HepG2 (cell line): ENCODE results near the gene IQCN. TPM values are rescaled to one million over a fixed set of nuclear protein-coding genes. Genes with fewer than 3 reads are reported as not detected.

ENCODE experiments used
- HMG20A ChIP-seq: IDR thresholded peaks from 2 replicates; pipeline ENCODE4 v1.6.1; 2016; ENCODE audit warnings: borderline replicate concordance
- MBD4 ChIP-seq: IDR thresholded peaks from 2 replicates; pipeline ENCODE4 v1.6.1; 2012; ENCODE audit warnings: low read length, inconsistent platforms, borderline replicate concordance
- MYNN ChIP-seq: sonication (generic); formaldehyde crosslinking; IDR thresholded peaks from 2 replicates; pipeline ENCODE4 v1.4.0; 2020; ENCODE audit warnings: mild to moderate bottlenecking, low read depth, missing genetic modification reagents
- SAP130 ChIP-seq: IDR thresholded peaks from 2 replicates; pipeline ENCODE4 v1.6.1; 2016; ENCODE audit warnings: low read depth
- TAF15 ChIP-seq: fragments of 200-400 bp; formaldehyde crosslinking; IDR thresholded peaks from one replicate; pipeline ENCODE4 v1.6.1; 2018; ENCODE audit warnings: mild to moderate bottlenecking, low read depth, low read length; ENCODE audit not compliant: poor library complexity, severe bottlenecking
- TBP ChIP-seq: sonication (generic); formaldehyde crosslinking; IDR thresholded peaks from 2 replicates; pipeline ENCODE4 v1.5.0; 2020; ENCODE audit warnings: missing genetic modification reagents
- ZBTB21 ChIP-seq: sonication (generic); formaldehyde crosslinking; IDR thresholded peaks from 2 replicates; pipeline ENCODE4 v1.4.0; 2020; ENCODE audit warnings: missing genetic modification reagents
- ZNF274 ChIP-seq: sonication (generic); formaldehyde crosslinking; IDR thresholded peaks from 2 replicates; pipeline ENCODE4 v1.5.1; 2020; ENCODE audit warnings: mild to moderate bottlenecking, missing genetic modification reagents
- ZNF329 ChIP-seq: sonication (generic); formaldehyde crosslinking; IDR thresholded peaks from 2 replicates; pipeline ENCODE4 v1.9.0; 2021; ENCODE audit warnings: low read depth, mild to moderate bottlenecking, missing genetic modification reagents
- ZNF75D ChIP-seq: sonication (generic); formaldehyde crosslinking; IDR thresholded peaks from 2 replicates; pipeline ENCODE4 v1.8.1; 2023; ENCODE audit warnings: missing genetic modification reagents, mild to moderate bottlenecking, borderline replicate concordance
- ZNF788 ChIP-seq: sonication (generic); formaldehyde crosslinking; IDR thresholded peaks from 2 replicates; pipeline ENCODE4 v1.5.0; 2020; ENCODE audit warnings: mild to moderate bottlenecking, missing genetic modification reagents, borderline replicate concordance
- ZNF891 ChIP-seq: sonication (generic); formaldehyde crosslinking; IDR thresholded peaks from 2 replicates; pipeline ENCODE4 v1.5.0; 2020; ENCODE audit warnings: mild to moderate bottlenecking, missing genetic modification reagents
- polyA plus RNA-seq, 8 experiments: library from polyadenylated mRNA; depleted of rRNA in 3 of 8; stranded (reverse) in 7 of 8; unstranded in 1 of 8; fragments of >200 nt; fragmentation: Illumina TruSeq in 4 of 8; extraction: Trizol in 4 of 8; gene quantifications; 2 replicates each; pipeline versions ENCODE4 v1.2.1 to v1.2.3, GENCODE V29; 2011 to 2016; ENCODE audit warnings: low read depth in 4 of 8, missing spikeins in 1 of 8, mixed read lengths in 1 of 8; ENCODE audit not compliant: insufficient read depth in 1 of 8
- total RNA-seq, 5 experiments: library from RNA; depleted of rRNA; stranded (reverse); fragments of >200 nt; fragmentation: Illumina TruSeq; extraction: Trizol; gene quantifications; 2 replicates each; pipeline ENCODE4 v1.2.3, GENCODE V29; 2016; ENCODE audit warnings: low read depth in 1 of 5
- TF ChIP-seq, protein P1 (sequence below): fragments of 450-650 bp; IDR thresholded peaks from 2 replicates; pipeline ENCODE4 v1.6.1; 2017
- TF ChIP-seq, protein P2 (sequence below): sonication (generic); formaldehyde crosslinking; IDR thresholded peaks from 2 replicates; pipeline ENCODE4 v1.4.0; 2020; ENCODE audit warnings: missing genetic modification reagents, mild to moderate bottlenecking, borderline replicate concordance
- TF ChIP-seq, protein P3 (sequence below): sonication (generic); formaldehyde crosslinking; IDR thresholded peaks from 2 replicates; pipeline ENCODE4 v1.8.1; 2023; ENCODE audit warnings: mild to moderate bottlenecking, moderate library complexity, missing genetic modification reagents
- TF ChIP-seq, protein P4 (sequence below): sonication (generic); formaldehyde crosslinking; IDR thresholded peaks from 2 replicates; pipeline ENCODE4 v1.8.1; 2022; ENCODE audit warnings: mild to moderate bottlenecking, missing genetic modification reagents
- TF ChIP-seq, protein P5 (sequence below): sonication (generic); formaldehyde crosslinking; IDR thresholded peaks from 2 replicates; pipeline ENCODE4; 2020; ENCODE audit warnings: missing genetic modification reagents, mild to moderate bottlenecking, borderline replicate concordance
- TF ChIP-seq, protein P6 (sequence below): sonication (generic); formaldehyde crosslinking; IDR thresholded peaks from 2 replicates; pipeline ENCODE4 v1.5.1; 2020; ENCODE audit warnings: mild to moderate bottlenecking, missing genetic modification reagents

The IQCN gene
- total and polyA plus RNA-seq, 2 of the 13 experiments (the other 11 are each of a cell fraction or from before 2014, with no cell fraction given) = 0.04 to 0.18 TPM

DNA sequence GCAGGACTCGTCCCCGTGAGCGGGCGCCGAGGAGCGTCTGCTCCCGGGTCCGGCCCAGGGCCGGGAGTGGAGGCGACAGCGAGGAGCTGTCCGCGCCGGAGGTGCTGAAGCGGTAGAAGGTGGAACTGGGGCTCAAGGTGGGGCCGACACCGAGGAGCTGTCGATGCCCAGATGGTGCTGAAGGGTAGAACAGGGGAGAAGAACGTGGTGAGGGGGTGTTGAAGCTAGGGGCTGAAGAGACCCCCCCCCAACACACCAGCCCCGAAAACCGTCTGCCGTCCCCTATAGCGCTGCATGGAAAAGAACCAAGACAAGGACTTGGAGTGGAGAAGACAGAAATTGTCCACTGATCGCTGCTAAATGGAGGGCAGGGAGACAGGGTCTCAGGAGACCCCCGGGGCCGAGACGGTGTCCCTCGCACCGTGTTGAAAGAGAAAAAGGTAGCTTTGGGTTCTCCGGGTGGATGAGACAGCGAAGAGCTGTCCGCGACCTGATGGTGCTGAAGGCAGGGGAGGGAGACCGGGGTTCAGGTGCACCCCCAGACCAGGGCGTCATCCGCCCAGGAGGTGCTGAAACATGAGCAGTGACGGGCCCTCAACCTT lies 40.9 kb downstream of the IQCN start (continued):
- TF ChIP-seq SAP130 (peak; percentile 97), ZNF274 (CRISPR knock-in tag) (peak; percentile 95; the same call in 1 of the 2 replicates), MYNN (peak; percentile 63; the same call in 1 of the 2 replicates), ZNF788 (CRISPR knock-in tag) (peak; percentile 46; the same call in 1 of the 2 replicates), TAF15 (no peak), HMG20A (CRISPR knock-in tag) (peak; percentile 34; the same call in 1 of the 2 replicates), ZNF891 (CRISPR knock-in tag) (peak; percentile 96), ZNF75D (CRISPR knock-in tag) (peak; percentile 95; the same call in 1 of the 2 replicates), ZBTB21 (peak; percentile 63; the same call in 1 of the 2 replicates), ZNF329 (CRISPR knock-in tag) (peak; percentile 89), MBD4 (no peak), TBP (CRISPR knock-in tag) (no peak)
- TF ChIP-seq, protein P1, sequence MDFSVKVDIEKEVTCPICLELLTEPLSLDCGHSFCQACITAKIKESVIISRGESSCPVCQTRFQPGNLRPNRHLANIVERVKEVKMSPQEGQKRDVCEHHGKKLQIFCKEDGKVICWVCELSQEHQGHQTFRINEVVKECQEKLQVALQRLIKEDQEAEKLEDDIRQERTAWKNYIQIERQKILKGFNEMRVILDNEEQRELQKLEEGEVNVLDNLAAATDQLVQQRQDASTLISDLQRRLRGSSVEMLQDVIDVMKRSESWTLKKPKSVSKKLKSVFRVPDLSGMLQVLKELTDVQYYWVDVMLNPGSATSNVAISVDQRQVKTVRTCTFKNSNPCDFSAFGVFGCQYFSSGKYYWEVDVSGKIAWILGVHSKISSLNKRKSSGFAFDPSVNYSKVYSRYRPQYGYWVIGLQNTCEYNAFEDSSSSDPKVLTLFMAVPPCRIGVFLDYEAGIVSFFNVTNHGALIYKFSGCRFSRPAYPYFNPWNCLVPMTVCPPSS = no peak
- TF ChIP-seq, protein P2, sequence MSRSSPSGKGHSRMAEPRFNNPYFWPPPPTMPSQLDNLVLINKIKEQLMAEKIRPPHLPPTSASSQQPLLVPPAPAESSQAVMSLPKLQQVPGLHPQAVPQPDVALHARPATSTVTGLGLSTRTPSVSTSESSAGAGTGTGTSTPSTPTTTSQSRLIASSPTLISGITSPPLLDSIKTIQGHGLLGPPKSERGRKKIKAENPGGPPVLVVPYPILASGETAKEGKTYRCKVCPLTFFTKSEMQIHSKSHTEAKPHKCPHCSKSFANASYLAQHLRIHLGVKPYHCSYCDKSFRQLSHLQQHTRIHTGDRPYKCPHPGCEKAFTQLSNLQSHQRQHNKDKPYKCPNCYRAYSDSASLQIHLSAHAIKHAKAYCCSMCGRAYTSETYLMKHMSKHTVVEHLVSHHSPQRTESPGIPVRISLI (CRISPR knock-in tag) = no peak
- TF ChIP-seq, protein P3, sequence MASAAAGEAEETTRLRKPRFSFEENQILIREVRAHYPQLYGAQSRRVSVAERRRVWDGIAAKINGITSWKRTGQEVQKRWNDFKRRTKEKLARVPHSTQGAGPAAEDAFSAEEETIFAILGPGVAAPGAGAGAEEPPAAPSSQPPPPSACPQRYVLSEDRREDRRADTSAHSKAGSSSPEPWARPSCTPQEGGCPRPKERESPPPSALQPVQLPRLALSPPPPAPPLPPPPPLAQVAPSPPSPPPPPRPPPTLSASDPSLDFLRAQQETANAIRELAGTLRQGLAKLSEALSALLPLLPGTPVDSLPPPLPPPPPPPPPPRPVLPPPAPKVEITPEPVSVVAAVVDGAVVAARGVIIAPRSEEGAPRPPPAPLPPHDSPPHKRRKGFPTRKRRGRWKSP (CRISPR knock-in tag) = peak; percentile 82
- TF ChIP-seq, protein P4, sequence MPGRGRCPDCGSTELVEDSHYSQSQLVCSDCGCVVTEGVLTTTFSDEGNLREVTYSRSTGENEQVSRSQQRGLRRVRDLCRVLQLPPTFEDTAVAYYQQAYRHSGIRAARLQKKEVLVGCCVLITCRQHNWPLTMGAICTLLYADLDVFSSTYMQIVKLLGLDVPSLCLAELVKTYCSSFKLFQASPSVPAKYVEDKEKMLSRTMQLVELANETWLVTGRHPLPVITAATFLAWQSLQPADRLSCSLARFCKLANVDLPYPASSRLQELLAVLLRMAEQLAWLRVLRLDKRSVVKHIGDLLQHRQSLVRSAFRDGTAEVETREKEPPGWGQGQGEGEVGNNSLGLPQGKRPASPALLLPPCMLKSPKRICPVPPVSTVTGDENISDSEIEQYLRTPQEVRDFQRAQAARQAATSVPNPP (CRISPR knock-in tag) = no peak
- TF ChIP-seq, protein P5, sequence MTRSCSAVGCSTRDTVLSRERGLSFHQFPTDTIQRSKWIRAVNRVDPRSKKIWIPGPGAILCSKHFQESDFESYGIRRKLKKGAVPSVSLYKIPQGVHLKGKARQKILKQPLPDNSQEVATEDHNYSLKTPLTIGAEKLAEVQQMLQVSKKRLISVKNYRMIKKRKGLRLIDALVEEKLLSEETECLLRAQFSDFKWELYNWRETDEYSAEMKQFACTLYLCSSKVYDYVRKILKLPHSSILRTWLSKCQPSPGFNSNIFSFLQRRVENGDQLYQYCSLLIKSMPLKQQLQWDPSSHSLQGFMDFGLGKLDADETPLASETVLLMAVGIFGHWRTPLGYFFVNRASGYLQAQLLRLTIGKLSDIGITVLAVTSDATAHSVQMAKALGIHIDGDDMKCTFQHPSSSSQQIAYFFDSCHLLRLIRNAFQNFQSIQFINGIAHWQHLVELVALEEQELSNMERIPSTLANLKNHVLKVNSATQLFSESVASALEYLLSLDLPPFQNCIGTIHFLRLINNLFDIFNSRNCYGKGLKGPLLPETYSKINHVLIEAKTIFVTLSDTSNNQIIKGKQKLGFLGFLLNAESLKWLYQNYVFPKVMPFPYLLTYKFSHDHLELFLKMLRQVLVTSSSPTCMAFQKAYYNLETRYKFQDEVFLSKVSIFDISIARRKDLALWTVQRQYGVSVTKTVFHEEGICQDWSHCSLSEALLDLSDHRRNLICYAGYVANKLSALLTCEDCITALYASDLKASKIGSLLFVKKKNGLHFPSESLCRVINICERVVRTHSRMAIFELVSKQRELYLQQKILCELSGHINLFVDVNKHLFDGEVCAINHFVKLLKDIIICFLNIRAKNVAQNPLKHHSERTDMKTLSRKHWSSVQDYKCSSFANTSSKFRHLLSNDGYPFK (CRISPR knock-in tag) = peak; percentile 72; the same call in 1 of the 2 replicates
- TF ChIP-seq, protein P6, sequence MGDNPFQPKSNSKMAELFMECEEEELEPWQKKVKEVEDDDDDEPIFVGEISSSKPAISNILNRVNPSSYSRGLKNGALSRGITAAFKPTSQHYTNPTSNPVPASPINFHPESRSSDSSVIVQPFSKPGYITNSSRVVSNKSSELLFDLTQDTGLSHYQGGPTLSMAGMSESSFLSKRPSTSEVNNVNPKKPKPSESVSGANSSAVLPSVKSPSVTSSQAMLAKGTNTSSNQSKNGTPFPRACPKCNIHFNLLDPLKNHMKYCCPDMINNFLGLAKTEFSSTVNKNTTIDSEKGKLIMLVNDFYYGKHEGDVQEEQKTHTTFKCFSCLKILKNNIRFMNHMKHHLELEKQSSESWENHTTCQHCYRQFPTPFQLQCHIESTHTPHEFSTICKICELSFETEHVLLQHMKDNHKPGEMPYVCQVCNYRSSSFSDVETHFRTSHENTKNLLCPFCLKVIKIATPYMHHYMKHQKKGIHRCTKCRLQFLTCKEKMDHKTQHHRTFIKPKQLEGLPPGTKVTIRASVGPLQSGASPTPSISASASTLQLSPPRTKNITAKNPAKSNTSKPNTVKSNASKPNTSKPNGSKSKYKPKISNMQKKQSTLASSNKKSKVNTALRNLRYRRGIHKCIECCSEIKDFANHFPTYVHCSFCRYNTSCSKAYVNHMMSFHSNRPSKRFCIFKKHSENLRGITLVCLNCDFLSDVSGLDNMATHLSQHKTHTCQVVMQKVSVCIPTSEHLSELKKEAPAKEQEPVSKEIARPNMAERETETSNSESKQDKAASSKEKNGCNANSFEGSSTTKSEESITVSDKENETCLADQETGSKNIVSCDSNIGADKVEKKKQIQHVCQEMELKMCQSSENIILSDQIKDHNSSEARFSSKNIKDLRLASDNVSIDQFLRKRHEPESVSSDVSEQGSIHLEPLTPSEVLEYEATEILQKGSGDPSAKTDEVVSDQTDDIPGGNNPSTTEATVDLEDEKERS = peak; percentile 81; the same call in 1 of the 2 replicates
